ENCODE data around the gene SPTBN2.

The SPTBN2 gene

DNA sequence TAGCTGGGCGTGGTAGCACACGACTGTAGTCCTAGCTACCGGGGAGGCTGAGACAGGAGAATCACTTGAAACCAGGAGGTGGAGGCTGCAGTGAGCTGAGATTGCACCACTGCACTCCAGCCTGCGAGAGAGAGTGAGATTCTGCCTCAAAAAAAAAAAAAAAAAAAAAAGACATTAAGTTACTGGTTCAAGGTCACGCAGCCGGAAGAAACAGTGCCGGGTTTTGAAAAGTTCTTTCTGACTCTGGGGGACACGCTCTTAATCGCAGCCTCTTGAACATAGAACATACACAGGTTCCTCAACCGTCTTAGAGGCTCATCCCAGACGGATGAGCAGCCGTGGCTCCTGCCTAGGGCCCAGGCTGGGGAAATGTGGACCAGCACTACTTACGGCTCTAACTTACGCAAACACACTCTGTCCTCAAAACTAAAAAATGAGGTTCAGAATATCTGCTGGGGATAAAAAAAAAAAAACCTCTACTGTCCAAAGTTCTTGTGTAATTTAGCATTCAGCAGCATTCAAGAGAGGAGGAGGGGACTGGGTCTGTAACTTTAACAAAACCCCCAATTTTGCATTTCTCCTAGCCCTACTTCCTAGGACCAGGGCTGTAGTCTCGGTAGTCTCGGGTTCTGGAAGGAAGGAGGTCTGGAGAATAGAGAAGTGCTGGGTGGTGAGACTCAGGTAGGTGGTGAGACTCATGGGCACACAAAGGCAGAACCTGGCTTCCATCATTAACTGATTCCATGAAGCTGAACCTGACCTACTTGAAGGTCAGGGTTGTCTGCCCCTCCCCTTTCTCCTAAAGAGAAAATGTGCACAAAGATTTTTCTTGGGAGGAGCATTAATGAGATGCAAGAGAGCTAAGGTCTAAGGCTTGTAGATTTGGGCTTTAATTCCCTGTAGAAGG is 6.0 kb downstream of the SPTBN2 start:
- Histone ChIP-seq H3K9ac (ENCODE audit: low read length) (no peak overlapping the region), H3K4me3 (ENCODE audit: low read length) (no peak overlapping the region), H3K9me3 (ENCODE audit: control insufficient read depth, low read depth, low read length) (no peaks in the 10 kb centered on the region), H3K27me3 (ENCODE audit: control insufficient read depth, insufficient read depth, low read length) (peaks cover 17% of the 10 kb centered on the region), H3K4me1 (ENCODE audit: control insufficient read depth, low read depth, low read length) (peaks cover 39% of the 10 kb centered on the region), H3K36me3 (ENCODE audit: control insufficient read depth, low read depth, low read length) (peaks cover 5% of the 10 kb centered on the region), H3K27ac (ENCODE audit: low read length) (no peak overlapping the region)

- Histone ChIP-seq H3K4me1 (ENCODE audit: control insufficient read depth, low read depth, low read length) (peaks cover 37% of the 10 kb centered on the region), H3K27ac (ENCODE audit: low read length) (no peak overlapping the region), H3K27me3 (ENCODE audit: control insufficient read depth, insufficient read depth, low read length) (peaks cover 12% of the 10 kb centered on the region), H3K9ac (ENCODE audit: low read length) (no peak overlapping the region), H3K9me3 (ENCODE audit: control insufficient read depth, low read depth, low read length) (no peaks in the 10 kb centered on the region), H3K36me3 (ENCODE audit: control insufficient read depth, low read depth, low read length) (peaks cover 7% of the 10 kb centered on the region), H3K4me3 (ENCODE audit: low read length) (no peak overlapping the region)
These were observed 7.1 kb downstream of the SPTBN2 start for GRCh38 chr11:66721939-66722338.

DNA sequence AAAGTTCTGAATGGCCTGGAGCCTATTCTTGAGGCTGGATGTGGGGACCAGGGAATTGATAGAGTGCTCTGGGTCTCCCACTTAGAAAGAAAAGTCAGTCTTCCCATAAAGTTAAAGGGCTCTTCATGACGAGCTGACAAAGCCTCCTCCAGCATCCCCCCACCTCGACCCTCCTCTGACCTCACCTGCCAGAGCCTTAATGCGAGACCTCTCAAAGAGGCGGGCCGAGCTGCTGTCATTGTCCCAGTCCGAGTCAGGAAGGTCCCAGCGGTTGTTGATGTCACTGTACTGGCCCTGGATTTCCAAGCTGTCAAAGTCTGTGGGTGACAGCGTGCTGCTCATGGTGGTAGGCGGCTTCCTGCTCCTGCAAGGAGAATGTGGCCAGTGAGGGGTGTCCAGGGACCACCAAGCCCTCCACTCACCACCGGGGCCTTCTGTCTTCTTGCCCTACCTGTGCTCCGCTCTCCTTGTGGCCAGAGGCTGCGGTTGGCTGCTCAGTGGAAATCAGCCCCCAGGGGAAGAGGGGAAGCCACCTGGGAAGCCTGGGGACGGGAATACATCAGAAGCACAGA is 8.0 kb downstream of the SPTBN2 start:
- Histone ChIP-seq H3K4me3 (ENCODE audit: low read length) (no peak overlapping the region), H3K4me1 (ENCODE audit: control insufficient read depth, low read depth, low read length) (peaks cover 28% of the 10 kb centered on the region), H3K27me3 (ENCODE audit: control insufficient read depth, insufficient read depth, low read length) (peaks cover 3% of the 10 kb centered on the region), H3K36me3 (ENCODE audit: control insufficient read depth, low read depth, low read length) (peaks cover 10% of the 10 kb centered on the region), H3K9me3 (ENCODE audit: control insufficient read depth, low read depth, low read length) (no peaks in the 10 kb centered on the region), H3K9ac (ENCODE audit: low read length) (no peak overlapping the region), H3K27ac (ENCODE audit: low read length) (no peak overlapping the region)

DNA sequence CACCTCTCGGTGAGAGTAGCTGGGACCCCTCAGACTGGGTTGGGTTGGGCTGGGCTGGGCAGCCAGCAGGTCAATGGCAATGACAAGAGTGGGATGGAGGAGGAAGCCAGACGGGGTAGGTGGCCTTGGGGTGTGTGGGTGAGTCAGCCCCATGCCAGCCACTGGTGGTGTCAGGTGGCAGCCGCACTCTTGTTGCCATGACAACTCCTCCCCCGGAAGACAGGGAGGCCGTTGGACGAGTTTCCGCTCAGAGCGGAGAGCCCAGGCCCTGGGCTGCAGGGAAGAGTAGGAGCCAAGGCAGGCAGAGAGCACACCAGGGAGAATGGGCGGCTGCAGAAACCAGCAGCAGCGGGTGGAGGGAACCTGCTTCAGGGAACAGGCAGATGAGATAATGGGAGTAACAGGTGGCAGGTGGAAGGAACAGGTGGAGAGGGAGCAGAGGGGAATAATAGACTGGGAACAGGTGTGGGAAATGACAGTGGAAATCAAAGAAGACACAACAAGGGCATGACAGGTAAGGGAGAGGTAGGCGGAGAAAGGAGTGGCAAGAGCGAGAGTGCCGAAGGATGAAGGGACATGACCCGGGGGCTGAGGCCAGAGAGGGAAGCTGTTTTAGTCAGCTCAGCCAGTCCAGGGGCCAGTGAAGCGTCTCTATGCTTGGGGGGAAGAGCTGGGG is 8.7 kb downstream of the SPTBN2 start:
- H3K9me3 ChIP-seq (ENCODE audit: control insufficient read depth, low read depth, low read length) = no peaks in the 10 kb centered on the region
- no peaks in the 10 kb centered on the region for H3K27me3 ChIP-seq (ENCODE audit: control insufficient read depth, insufficient read depth, low read length)
- no peak overlapping the region for H3K27ac ChIP-seq (ENCODE audit: low read length)
- H3K36me3 ChIP-seq (ENCODE audit: control insufficient read depth, low read depth, low read length) = peaks cover 16% of the 10 kb centered on the region
- H3K9ac ChIP-seq (ENCODE audit: low read length) = no peak overlapping the region
- H3K4me1 ChIP-seq (ENCODE audit: control insufficient read depth, low read depth, low read length) = peaks cover 21% of the 10 kb centered on the region
- H3K4me3 ChIP-seq (ENCODE audit: low read length) = no peak overlapping the region

GRCh38 chr11:66719111-66719872 is 9.7 kb downstream of the SPTBN2 start:
- Histone ChIP-seq H3K9me3 (ENCODE audit: control insufficient read depth, low read depth, low read length) (no peaks in the 10 kb centered on the region), H3K27me3 (ENCODE audit: control insufficient read depth, insufficient read depth, low read length) (no peaks in the 10 kb centered on the region), H3K4me1 (ENCODE audit: control insufficient read depth, low read depth, low read length) (peaks cover 17% of the 10 kb centered on the region), H3K9ac (ENCODE audit: low read length) (no peak overlapping the region), H3K27ac (ENCODE audit: low read length) (no peak overlapping the region), H3K4me3 (ENCODE audit: low read length) (no peak overlapping the region), H3K36me3 (ENCODE audit: control insufficient read depth, low read depth, low read length) (peaks cover 27% of the 10 kb centered on the region)

- Histone ChIP-seq H3K4me3 (ENCODE audit: low read length) (no peak overlapping the region), H3K36me3 (ENCODE audit: control insufficient read depth, low read depth, low read length) (peaks cover 35% of the 10 kb centered on the region), H3K4me1 (ENCODE audit: control insufficient read depth, low read depth, low read length) (peaks cover 17% of the 10 kb centered on the region), H3K9ac (ENCODE audit: low read length) (no peak overlapping the region), H3K27me3 (ENCODE audit: control insufficient read depth, insufficient read depth, low read length) (no peaks in the 10 kb centered on the region), H3K27ac (ENCODE audit: low read length) (no peak overlapping the region), H3K9me3 (ENCODE audit: control insufficient read depth, low read depth, low read length) (no peaks in the 10 kb centered on the region)
These were observed 10.6 kb downstream of the SPTBN2 start for GRCh38 chr11:66718320-66718971.

DNA sequence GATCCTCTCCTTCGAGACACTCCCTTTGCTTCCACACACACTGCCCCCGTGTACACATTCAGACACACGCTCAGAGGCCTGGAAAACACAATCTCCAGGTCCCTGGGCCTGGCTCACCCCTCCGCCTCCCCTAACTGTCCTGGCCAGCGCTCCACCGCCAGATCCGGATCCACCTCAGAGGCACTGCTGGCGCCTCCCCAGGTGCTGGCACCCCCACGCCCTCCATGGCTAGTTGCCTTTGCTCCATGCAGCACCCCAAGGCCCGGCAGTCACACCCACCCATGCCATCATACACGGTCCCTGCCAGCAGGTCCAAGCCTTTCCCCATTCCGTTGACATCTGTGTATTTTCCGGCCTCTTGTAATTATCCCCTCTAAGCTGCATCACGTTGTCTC is 11.1 kb downstream of the SPTBN2 start:
- Histone ChIP-seq H3K36me3 (ENCODE audit: control insufficient read depth, low read depth, low read length) (peaks cover 41% of the 10 kb centered on the region), H3K27ac (ENCODE audit: low read length) (no peak overlapping the region), H3K9ac (ENCODE audit: low read length) (no peak overlapping the region), H3K4me1 (ENCODE audit: control insufficient read depth, low read depth, low read length) (peaks cover 17% of the 10 kb centered on the region), H3K27me3 (ENCODE audit: control insufficient read depth, insufficient read depth, low read length) (no peaks in the 10 kb centered on the region), H3K9me3 (ENCODE audit: control insufficient read depth, low read depth, low read length) (no peaks in the 10 kb centered on the region), H3K4me3 (ENCODE audit: low read length) (no peak overlapping the region)

GRCh38 chr11:66716996-66717395 is 12.0 kb downstream of the SPTBN2 start:
- no peak overlapping the region for H3K27ac ChIP-seq (ENCODE audit: low read length)
- no peak overlapping the region for H3K9ac ChIP-seq (ENCODE audit: low read length)
- H3K27me3 ChIP-seq (ENCODE audit: control insufficient read depth, insufficient read depth, low read length) = no peaks in the 10 kb centered on the region
- no peak overlapping the region for H3K4me3 ChIP-seq (ENCODE audit: low read length)
- H3K36me3 ChIP-seq (ENCODE audit: control insufficient read depth, low read depth, low read length) = peaks cover 46% of the 10 kb centered on the region
- H3K9me3 ChIP-seq (ENCODE audit: control insufficient read depth, low read depth, low read length) = no peaks in the 10 kb centered on the region
- H3K4me1 ChIP-seq (ENCODE audit: control insufficient read depth, low read depth, low read length) = peaks cover 17% of the 10 kb centered on the region

DNA sequence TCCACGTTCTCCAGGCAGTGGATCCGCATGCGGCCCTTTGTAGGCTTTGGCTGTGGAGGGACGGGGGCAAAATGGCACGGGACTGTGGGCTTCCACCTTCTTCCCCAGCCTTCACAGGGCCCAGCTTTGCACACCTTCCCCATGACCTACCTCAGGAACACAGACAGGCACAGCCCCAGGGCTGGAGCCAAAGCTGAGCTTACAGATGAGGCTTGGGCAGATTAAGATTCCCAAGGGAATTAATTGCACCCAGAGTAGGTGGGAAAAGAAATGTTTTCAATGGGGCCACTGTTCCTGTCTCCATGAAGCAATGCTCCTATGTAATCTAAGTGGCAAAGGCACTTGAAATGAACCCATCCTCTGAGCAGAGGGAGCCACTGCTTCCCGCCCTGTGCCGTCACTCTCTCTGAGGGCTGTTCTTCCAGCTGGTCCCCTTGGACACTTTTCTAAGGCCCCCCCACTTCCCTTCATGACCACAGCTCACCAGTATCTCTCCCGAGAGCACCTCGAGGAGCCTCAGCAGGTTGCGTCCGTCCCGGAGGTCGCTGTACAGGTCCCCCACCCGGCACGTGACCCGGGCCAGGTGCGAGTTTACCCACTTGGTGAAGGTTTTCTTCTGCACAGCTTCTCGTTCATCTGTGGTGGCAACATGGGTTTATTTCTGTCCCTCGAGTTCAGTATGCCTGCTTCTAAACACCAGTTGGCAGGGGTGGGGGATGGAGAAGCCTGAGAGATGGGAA is 13.5 kb downstream of the SPTBN2 start:
- H3K4me1 ChIP-seq (ENCODE audit: control insufficient read depth, low read depth, low read length) = peaks cover 16% of the 10 kb centered on the region
- H3K27ac ChIP-seq (ENCODE audit: low read length) = no peak overlapping the region
- peaks cover 61% of the 10 kb centered on the region for H3K36me3 ChIP-seq (ENCODE audit: control insufficient read depth, low read depth, low read length)
- H3K9ac ChIP-seq (ENCODE audit: low read length) = no peak overlapping the region
- H3K27me3 ChIP-seq (ENCODE audit: control insufficient read depth, insufficient read depth, low read length) = no peaks in the 10 kb centered on the region
- H3K9me3 ChIP-seq (ENCODE audit: control insufficient read depth, low read depth, low read length) = no peaks in the 10 kb centered on the region
- H3K4me3 ChIP-seq (ENCODE audit: low read length) = no peak overlapping the region

DNA sequence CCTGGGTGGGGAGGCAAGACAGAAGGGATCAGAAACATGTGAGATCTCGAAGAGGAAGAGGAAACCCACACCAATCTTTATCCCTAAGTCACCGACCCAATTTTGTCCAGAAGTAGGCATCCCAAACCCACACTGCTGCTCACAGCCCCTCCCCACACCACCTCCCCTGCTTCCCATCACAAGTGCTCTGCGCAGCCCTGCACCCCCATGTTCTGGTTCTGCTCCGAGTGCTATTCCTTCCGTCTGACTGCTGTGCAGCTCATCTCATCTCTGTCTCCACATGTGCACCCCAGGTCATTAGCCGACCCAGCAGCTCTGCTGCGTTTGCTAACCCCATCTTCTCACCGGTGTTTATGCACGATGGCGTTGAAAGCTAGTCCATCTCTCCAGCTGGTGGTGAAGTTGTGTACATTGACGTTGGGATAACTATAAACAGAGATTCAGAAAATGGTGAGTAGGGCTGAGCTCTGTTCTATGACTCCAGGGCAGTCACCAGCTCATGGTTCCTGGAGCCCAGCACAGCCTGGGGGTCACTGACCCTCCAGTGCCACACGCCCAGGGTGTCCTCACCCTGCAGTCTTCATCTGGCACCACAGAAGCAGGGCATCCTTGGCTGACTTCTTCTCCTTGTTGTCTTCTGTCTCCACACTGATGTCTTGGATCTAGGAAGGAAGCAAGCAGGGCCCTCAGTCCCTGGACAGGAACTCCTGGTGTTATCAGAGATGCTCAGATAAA is 15.1 kb downstream of the SPTBN2 start:
- no peak overlapping the region for H3K4me3 ChIP-seq (ENCODE audit: low read length)
- H3K27me3 ChIP-seq (ENCODE audit: control insufficient read depth, insufficient read depth, low read length) = no peaks in the 10 kb centered on the region
- H3K4me1 ChIP-seq (ENCODE audit: control insufficient read depth, low read depth, low read length) = peaks cover 7% of the 10 kb centered on the region
- no peak overlapping the region for H3K9ac ChIP-seq (ENCODE audit: low read length)
- H3K9me3 ChIP-seq (ENCODE audit: control insufficient read depth, low read depth, low read length) = no peaks in the 10 kb centered on the region
- H3K36me3 ChIP-seq (ENCODE audit: control insufficient read depth, low read depth, low read length) = peaks cover 65% of the 10 kb centered on the region
- H3K27ac ChIP-seq (ENCODE audit: low read length) = no peak overlapping the region
